Measurements from ENCODE around the gene GTF3C1. TPM values are rescaled to one million over a fixed set of nuclear protein-coding genes. Genes with fewer than 3 reads are reported as not detected.

Gene GTF3C1
- total RNA-seq, 4 donors from 2014 or later: 38.5 to 57.2 (median 41.0) TPM

- ATAC-seq (ENCODE audit: low FRiP score): no peak
- TF ChIP-seq CTCF (IDR thresholded peaks at IDR 0.05): no peak
- DNase-seq (ENCODE audit: low spot score): no peak
Observed at GRCh38 chr16:27538528-27538927, 11.2 kb downstream of the GTF3C1 start.

- ATAC-seq (ENCODE audit: low FRiP score) (no peak), DNase-seq (ENCODE audit: low spot score) (no peak)
- no peak for TF ChIP-seq CTCF (IDR thresholded peaks at IDR 0.05)
Observed at GRCh38 chr16:27534256-27534655, 15.5 kb downstream of the GTF3C1 start.

GRCh38 chr16:27531826-27532800 is 17.6 kb downstream of the GTF3C1 start:
- TF ChIP-seq CTCF (IDR thresholded peaks at IDR 0.05): no peak
- DNase-seq (ENCODE audit: low spot score) (no peak), ATAC-seq (ENCODE audit: low FRiP score) (no peak)

GRCh38 chr16:27531186-27531585 is 18.5 kb downstream of the GTF3C1 start:
- ATAC-seq (ENCODE audit: low FRiP score) (no peak), DNase-seq (ENCODE audit: low spot score) (no peak)
- TF ChIP-seq CTCF (IDR thresholded peaks at IDR 0.05): no peak

- DNase-seq (ENCODE audit: low spot score) (no peak), ATAC-seq (ENCODE audit: low FRiP score) (no peak)
- TF ChIP-seq CTCF (IDR thresholded peaks at IDR 0.05): no peak
Observed at GRCh38 chr16:27529962-27530361, 19.8 kb downstream of the GTF3C1 start.

- ATAC-seq (ENCODE audit: low FRiP score): no peak
- DNase-seq (ENCODE audit: low spot score): no peak
- TF ChIP-seq CTCF (IDR thresholded peaks at IDR 0.05): no peak
Observed at GRCh38 chr16:27528294-27528693, 21.4 kb downstream of the GTF3C1 start.

GRCh38 chr16:27526180-27526579 is 23.5 kb downstream of the GTF3C1 start:
- ATAC-seq (ENCODE audit: low FRiP score): no peak
- no peak for TF ChIP-seq CTCF (IDR thresholded peaks at IDR 0.05)
- no peak for DNase-seq (ENCODE audit: low spot score)
